HG02588 (cell line): Measurements from ENCODE around the gene EPGN.

Experiments used
- ATAC-seq: cut with Tn5 transposase; IDR thresholded peaks from one replicate; pipeline ENCODE4 v1.9.1; 2021; ENCODE audit warnings: mild to moderate bottlenecking, moderate library complexity; ENCODE audit not compliant: unreplicated experiment

The EPGN gene

GRCh38 chr4:74309223-74309622, 953 bp downstream of the EPGN start:
- no peak for ATAC-seq

- peak; percentile 54 for ATAC-seq
These were observed 3.5 kb downstream of the EPGN start for GRCh38 chr4:74311696-74312313.

- no peak for ATAC-seq
These were observed 6.1 kb downstream of the EPGN start for GRCh38 chr4:74314329-74314728.

- no peak for ATAC-seq
These were observed 6.7 kb downstream of the EPGN start for GRCh38 chr4:74314944-74315343.

GRCh38 chr4:74315376-74315775, 7.1 kb downstream of the EPGN start:
- no peak for ATAC-seq

- no peak for ATAC-seq
These were observed 8.1 kb downstream of the EPGN start for GRCh38 chr4:74316397-74316796.

GRCh38 chr4:74317616-74318246, 9.5 kb downstream of the EPGN start:
- ATAC-seq = no peak

- ATAC-seq = no peak
These were observed 10.0 kb downstream of the EPGN start for GRCh38 chr4:74318276-74318675.

GRCh38 chr4:74319470-74319869, 11.2 kb downstream of the EPGN start:
- no peak for ATAC-seq

- peak; percentile 68 for ATAC-seq
These were observed 12.4 kb downstream of the EPGN start for GRCh38 chr4:74320559-74321118.

GRCh38 chr4:74322301-74322700, 14.0 kb downstream of the EPGN start:
- no peak for ATAC-seq

- ATAC-seq = no peak
These were observed 15.4 kb downstream of the EPGN start for GRCh38 chr4:74323663-74324062.

- ATAC-seq = no peak
These were observed 16.0 kb downstream of the EPGN start for GRCh38 chr4:74324262-74324661.

- no peak for ATAC-seq
These were observed 17.6 kb downstream of the EPGN start for GRCh38 chr4:74325886-74326285.

GRCh38 chr4:74327762-74328161, 19.5 kb downstream of the EPGN start:
- no peak for ATAC-seq

GRCh38 chr4:74328501-74328900, 20.2 kb downstream of the EPGN start:
- no peak for ATAC-seq

- ATAC-seq = no peak
These were observed 21.0 kb downstream of the EPGN start for GRCh38 chr4:74329307-74329706.

- ATAC-seq = no peak
These were observed 22.1 kb downstream of the EPGN start for GRCh38 chr4:74330295-74330750.

- ATAC-seq = no peak
These were observed 23.0 kb downstream of the EPGN start for GRCh38 chr4:74331252-74331651.

- ATAC-seq = no peak
These were observed 23.7 kb downstream of the EPGN start for GRCh38 chr4:74331944-74332343.

GRCh38 chr4:74334636-74335035, 26.4 kb downstream of the EPGN start:
- ATAC-seq = no peak

- peak; percentile 77 for ATAC-seq
These were observed 27.2 kb downstream of the EPGN start for GRCh38 chr4:74335341-74336021.
